ENCODE measurements around the gene KRT76. TPM values are rescaled to one million over a fixed set of nuclear protein-coding genes. Genes with fewer than 3 reads are reported as not detected.

Gene KRT76
- total and polyA plus RNA-seq, 3 donors from 2014 or later: not detected

DNA sequence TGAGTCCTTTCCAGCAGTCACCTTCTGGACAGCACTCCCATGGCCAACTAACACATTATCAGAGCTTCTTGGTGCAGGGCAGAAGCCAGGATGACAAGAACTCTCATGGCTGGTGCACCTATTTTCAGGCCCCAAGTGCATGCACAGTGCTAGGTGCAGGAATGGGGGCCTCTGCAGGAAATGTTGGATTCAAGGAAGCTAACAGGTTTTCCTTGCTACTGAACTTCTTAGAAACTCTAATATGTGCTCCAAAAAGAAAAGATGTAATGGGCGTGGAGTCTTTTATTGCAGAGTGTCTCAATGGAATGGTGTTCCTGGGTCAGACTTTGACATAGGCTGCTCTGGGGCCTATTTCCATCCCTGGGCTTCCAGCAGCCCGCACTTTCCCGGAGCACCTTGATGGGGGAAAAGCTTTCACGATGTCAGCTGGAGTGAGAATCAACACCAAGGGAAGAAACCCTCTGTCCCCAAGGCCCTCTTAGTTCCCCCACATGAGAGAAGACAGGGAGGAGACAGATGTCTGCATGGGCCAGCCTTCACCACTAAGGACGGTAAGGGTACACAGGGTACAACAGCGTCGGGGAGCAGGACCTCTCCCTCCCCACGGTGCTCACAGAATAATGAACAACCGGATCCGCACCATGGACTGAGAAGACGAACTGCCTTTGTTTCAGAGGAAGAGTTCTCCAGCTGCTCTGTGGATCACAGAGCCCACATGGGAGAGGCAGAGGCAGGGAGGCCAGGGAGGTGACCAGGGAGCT lies 11.9 kb upstream of the KRT76 start:
- TF ChIP-seq, protein P1, sequence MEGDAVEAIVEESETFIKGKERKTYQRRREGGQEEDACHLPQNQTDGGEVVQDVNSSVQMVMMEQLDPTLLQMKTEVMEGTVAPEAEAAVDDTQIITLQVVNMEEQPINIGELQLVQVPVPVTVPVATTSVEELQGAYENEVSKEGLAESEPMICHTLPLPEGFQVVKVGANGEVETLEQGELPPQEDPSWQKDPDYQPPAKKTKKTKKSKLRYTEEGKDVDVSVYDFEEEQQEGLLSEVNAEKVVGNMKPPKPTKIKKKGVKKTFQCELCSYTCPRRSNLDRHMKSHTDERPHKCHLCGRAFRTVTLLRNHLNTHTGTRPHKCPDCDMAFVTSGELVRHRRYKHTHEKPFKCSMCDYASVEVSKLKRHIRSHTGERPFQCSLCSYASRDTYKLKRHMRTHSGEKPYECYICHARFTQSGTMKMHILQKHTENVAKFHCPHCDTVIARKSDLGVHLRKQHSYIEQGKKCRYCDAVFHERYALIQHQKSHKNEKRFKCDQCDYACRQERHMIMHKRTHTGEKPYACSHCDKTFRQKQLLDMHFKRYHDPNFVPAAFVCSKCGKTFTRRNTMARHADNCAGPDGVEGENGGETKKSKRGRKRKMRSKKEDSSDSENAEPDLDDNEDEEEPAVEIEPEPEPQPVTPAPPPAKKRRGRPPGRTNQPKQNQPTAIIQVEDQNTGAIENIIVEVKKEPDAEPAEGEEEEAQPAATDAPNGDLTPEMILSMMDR (IDR thresholded peaks at IDR 0.05): no peak
- TF ChIP-seq POLR2A (IDR thresholded peaks at IDR 0.05): no peak
- Histone ChIP-seq H3K9me3 (no peaks in the 10 kb centered on the region), H3K36me3 (ENCODE audit: low read depth, missing control alignments) (no peaks in the 10 kb centered on the region), H3K4me3 (no peak overlapping the region), H3K4me1 (peaks cover 8% of the 10 kb centered on the region), H3K27ac (no peak overlapping the region), H3K27me3 (no peaks in the 10 kb centered on the region)
- DNase-seq: no peak
- WGBS, 2 donors: 57 to 77% methylated on average over 11 of the region's 11 CpGs
- intact Hi-C loops (cut with DNase I; ENCODE audit: low total_unique reads): no loop called here

- no peak for DNase-seq
- H3K4me3 ChIP-seq: no peak overlapping the region
- 70 to 93% methylated on average over 6 of the region's 6 CpGs for WGBS, 2 donors
- no peak overlapping the region for H3K27ac ChIP-seq
- intact Hi-C loops (cut with DNase I; ENCODE audit: low total_unique reads): no loop called here
- no peaks in the 10 kb centered on the region for H3K36me3 ChIP-seq (ENCODE audit: low read depth, missing control alignments)
- H3K4me1 ChIP-seq: peaks cover 8% of the 10 kb centered on the region
- no peaks in the 10 kb centered on the region for H3K27me3 ChIP-seq
- H3K9me3 ChIP-seq: no peaks in the 10 kb centered on the region
- TF ChIP-seq POLR2A (IDR thresholded peaks at IDR 0.05): no peak
- TF ChIP-seq, protein P1 (IDR thresholded peaks at IDR 0.05): no peak
Observed at GRCh38 chr12:52788192-52788875, 11.2 kb upstream of the KRT76 start.

DNA sequence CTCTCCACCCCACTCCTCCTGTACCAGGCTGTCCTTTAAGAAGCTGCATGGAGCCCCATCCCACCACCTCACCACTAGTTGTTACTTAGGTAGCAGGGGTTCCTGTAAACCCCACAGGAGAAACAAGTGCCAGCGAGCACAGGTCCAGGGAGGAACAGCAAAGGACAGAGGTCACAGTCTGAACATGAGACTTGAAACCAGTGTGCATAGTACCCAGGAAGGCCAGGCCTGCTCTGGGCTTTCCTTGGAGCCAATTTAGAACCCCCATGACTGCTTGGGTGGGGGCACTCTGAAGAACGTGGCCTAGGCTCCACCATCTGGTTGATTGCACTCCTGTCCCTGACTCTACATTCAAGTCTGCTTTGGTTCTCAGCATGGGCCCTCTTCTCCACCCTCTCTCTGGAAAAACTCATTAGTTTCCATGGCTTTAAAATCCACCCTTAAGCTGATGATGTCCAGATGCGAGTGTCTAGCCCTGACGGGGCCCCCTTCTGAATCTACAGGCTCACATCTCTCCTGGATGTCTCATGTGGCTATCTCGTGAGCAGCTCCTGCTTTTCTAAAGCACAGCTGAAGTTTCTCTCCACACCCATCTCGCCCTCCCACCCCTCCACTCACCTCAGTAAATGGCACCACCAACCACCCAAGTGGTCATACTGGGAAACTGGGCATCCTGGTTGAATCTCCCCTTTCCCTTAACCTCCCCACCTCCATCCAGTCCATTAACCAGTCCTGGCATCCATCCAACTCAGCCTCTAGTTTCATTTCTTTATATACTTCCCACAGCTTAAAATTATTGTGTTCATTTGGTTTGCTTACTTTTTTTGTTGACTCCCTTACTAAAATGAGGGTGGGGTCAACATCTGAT lies 10.4 kb upstream of the KRT76 start:
- TF ChIP-seq, protein P1 (IDR thresholded peaks at IDR 0.05): no peak
- TF ChIP-seq POLR2A (IDR thresholded peaks at IDR 0.05): no peak
- H3K27me3 ChIP-seq: no peaks in the 10 kb centered on the region
- WGBS, 2 donors: 83 to 86% methylated on average over 6 of the region's 6 CpGs
- H3K4me1 ChIP-seq: peaks cover 8% of the 10 kb centered on the region
- no peaks in the 10 kb centered on the region for H3K9me3 ChIP-seq
- DNase-seq: no peak
- H3K36me3 ChIP-seq (ENCODE audit: low read depth, missing control alignments): no peaks in the 10 kb centered on the region
- H3K27ac ChIP-seq: no peak overlapping the region
- no peak overlapping the region for H3K4me3 ChIP-seq
- intact Hi-C loops (cut with DNase I; ENCODE audit: low total_unique reads): no loop called here

GRCh38 chr12:52784909-52785308 lies 7.8 kb upstream of the KRT76 start:
- no peak overlapping the region for H3K27ac ChIP-seq
- no peak overlapping the region for H3K4me3 ChIP-seq
- H3K4me1 ChIP-seq: peaks cover 8% of the 10 kb centered on the region
- no peaks in the 10 kb centered on the region for H3K36me3 ChIP-seq (ENCODE audit: low read depth, missing control alignments)
- intact Hi-C loops (cut with DNase I; ENCODE audit: low total_unique reads): no loop called here
- no peak for TF ChIP-seq POLR2A (IDR thresholded peaks at IDR 0.05)
- TF ChIP-seq, protein P1 (IDR thresholded peaks at IDR 0.05): no peak
- no peaks in the 10 kb centered on the region for H3K9me3 ChIP-seq
- H3K27me3 ChIP-seq: no peaks in the 10 kb centered on the region
- no peak for DNase-seq
- WGBS, 2 donors: 93 to 96% methylated on average over 3 of the region's 3 CpGs

Measured in testis (tissue), 3 donors.